UCSD-AML1 (cell line): ENCODE measurements around the gene IZUMO4.
"Not testable (repeated sequence)": the region's sequence is repeated elsewhere in the genome, so short reads cannot be mapped to it uniquely, and the experiment has no call there.

Experiments
- DNase-seq: peaks from one replicate; lab custom pipeline; 2025; ENCODE audit not compliant: unreplicated experiment; lab: John Stamatoyannopoulos, UW

IZUMO4 gene

GRCh38 chr19:2122251-2122650 lies 25.5 kb downstream of the IZUMO4 start:
- DNase-seq = no peak

- DNase-seq = no peak
These were observed 26.3 kb downstream of the IZUMO4 start for GRCh38 chr19:2122982-2123381.

GRCh38 chr19:2123682-2124387 lies 27.1 kb downstream of the IZUMO4 start:
- DNase-seq = no peak

GRCh38 chr19:2126879-2127518 lies 30.3 kb downstream of the IZUMO4 start:
- DNase-seq = no peak

DNA sequence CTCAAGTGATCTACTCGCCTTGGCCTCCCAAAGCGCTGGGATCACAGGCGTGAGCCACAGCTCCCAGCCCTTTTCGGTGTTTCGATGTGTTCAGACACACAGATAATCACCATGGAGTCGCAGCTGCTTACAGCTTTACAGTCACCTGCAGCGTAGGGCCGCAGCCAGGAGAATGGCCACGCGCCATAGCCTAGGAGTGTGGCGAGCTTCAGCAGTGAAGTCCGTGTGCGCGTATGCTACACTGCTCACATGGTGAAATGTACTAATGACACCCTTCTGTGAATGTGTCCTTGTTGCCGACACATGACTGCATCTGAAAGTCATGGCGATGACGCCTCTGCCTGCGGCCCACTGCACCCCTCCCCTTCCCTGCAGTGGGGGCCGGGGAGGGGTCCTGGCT lies 31.0 kb downstream of the IZUMO4 start:
- no peak for DNase-seq

DNA sequence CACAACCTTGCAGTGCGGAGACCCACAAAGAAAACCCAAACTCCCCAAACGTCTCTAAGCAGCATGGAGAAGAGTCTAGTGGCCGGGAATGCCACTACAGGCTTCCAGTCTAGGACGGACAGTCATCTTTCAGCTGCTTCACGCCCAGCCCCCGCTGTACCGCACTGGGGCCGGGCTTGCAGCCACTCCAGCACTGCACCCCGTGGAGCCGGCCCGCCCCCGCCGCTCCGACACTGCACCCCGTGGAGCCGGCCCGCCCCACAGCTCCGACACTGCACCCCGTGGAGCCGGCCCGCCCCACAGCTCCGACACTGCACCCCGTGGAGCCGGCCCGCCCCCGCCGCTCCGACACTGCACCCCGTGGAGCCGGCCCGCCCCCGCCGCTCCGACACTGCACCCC lies 31.5 kb downstream of the IZUMO4 start:
- not testable (repeated sequence) for DNase-seq

DNA sequence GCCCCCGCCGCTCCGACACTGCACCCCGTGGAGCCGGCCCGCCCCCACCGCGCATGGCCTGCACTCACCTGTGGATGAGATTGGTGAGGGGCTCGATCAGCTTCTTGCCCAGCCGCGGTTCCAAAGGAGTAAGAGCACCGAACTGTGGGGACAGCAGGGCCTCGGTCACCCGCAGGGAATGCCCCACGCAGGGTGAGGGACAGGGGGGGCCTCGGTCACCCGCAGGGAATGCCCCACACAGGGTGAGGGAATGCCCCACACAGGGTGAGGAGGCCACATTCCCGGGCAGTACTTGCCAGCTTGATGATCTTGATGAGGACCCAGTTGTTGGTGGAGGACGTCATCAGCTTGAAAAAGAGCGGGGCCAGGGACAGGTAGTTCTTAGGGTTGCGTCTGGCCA lies 32.3 kb downstream of the IZUMO4 start:
- no peak for DNase-seq

- DNase-seq = no peak
These were observed 32.8 kb downstream of the IZUMO4 start for GRCh38 chr19:2129486-2129885.

DNA sequence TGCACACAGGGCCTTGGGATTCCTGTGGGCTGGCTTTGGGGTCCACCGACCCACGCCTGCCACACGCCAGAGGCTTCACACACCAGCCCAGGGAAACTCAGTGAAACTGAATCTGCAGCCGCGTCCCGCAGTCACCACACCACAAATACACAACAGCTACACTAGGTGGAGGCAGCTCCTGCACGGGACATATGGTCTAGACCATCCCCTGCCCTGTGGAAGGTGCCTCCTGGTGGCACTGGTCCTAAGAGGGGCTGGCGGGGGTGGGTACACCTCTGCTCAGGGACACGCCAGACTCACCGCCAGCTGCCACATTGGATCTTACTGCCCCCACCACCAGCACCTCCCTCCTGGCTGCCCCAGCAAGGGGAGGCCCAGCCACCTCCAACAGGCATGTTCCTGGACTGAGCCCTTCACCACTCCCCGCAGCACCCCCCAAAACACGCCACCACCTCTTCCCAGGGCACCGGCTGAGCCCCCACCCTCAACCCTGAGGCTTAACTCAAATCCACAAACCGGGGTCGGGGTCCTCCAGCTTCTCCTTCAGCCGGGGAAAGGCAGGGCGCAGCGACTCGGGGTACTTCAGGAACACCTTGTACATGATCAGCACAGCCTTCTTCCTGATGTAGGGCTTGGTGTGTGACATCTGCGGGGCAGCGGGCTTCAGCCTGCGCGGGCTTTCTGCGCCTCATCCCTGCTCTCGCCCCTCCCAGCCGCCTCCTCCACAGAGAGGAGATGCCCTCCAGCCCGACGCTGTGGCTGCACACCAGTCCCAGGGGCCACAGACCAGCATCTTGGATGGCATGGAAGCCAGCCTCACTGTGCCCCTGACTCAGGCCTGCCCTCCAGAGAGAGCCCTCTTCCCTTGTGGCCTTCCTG lies 33.4 kb downstream of the IZUMO4 start:
- DNase-seq = no peak

GRCh38 chr19:2131012-2131975 lies 34.6 kb downstream of the IZUMO4 start:
- not testable (repeated sequence) for DNase-seq

DNA sequence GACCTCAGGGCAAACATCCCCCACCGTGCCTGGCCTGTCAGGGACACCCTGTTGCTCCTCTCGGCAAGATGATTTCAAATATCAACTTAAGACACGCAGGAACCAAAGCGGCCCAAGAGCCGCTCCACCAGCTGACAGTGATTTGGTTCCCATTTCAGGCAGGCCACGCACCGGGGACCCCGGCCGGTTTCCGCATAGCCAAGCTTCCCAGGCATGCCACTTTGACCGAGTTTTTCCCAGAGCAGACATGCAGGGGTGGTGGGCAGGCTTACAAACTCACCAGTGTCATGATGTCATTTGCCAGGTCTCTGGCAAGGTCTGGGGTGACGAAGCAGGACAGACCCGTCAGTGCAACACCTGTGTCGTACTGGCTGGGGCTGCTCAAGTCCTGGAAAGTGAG lies 35.5 kb downstream of the IZUMO4 start:
- no peak for DNase-seq

DNA sequence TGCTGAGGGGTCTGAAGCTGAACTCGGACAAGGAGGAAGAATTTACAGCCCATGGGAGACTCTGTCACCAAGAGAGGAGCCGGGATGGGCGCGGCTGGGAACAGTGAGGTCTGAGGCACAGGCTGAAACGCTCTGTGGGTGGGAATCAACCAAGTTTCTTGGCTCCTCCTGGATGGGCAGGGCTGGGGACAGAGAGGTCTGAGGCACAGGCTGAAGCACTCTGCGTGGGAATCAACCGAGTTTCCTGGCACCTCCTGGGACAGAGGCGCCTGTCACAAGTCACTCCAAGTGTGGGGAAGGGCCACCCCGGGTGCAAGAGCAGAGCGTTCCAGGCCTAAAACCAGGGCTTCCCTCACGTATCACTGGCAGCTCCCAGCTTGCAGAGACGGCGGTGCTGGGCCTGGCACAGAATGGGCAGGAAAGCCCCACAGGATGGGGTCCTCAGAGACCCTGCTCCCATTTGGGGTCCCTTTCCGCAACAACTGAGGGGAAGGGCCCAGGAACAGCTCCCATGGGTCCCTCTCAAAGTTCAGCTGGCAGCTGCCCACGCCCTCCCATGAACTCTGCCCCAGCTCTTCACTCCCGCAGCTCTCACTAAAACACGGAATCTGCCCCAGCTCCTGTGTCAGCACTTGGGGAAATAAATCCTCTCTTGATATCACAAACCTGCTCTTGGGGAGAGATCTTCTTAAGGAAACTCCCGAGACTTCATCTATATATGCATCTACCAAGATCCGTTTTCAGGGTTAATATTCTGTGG lies 36.2 kb downstream of the IZUMO4 start:
- DNase-seq = no peak

GRCh38 chr19:2135474-2136402 lies 39.0 kb downstream of the IZUMO4 start:
- DNase-seq = no peak

DNA sequence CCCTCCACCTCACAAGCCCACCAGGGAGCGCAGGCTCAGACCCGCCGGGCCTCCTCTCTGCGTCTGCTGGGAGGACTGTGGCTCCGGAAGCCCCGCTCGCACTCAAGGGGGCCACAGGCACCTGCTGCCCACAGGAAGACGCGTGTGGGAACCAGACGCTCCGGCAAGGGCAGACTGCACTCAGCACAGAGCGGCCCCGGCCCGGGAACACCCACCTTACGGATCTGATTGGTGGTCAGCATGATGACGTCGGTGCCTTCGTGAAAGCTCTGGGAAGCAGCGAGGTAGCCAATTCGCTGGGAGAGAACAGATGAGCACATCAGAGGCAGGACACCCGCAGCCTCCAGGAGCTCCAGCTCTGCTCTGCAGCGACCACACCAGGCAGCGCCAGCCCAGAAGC lies 40.1 kb downstream of the IZUMO4 start:
- no peak for DNase-seq

GRCh38 chr19:2138061-2138728 lies 41.5 kb downstream of the IZUMO4 start:
- DNase-seq = no peak

GRCh38 chr19:2139385-2140137 lies 42.8 kb downstream of the IZUMO4 start:
- no peak for DNase-seq

GRCh38 chr19:2140138-2140569 lies 43.4 kb downstream of the IZUMO4 start:
- no peak for DNase-seq
